SK-MEL-5 (cell line): ENCODE results near the gene ARID5B. TPM values are rescaled to one million over a fixed set of nuclear protein-coding genes. Genes with fewer than 3 reads are reported as not detected.

Experiments
- DNase-seq: peaks from one replicate; pipeline ENCODE4 v3.0.0-alpha.2; 2016; ENCODE audit warnings: low read depth, low spot score
- in situ Hi-C: cut with HindIII; loops from 2 replicates; pipeline ENCODE4 v1.10.0; 2016; ENCODE audit warnings: low sequenced_read_pairs, high pct_unique_total_duplicates, low pct_unique_long_range_greater_than_20kb
- total RNA-seq: library from RNA; depleted of rRNA; stranded (reverse); fragments of >200 nt; shearing (Covaris generic); gene quantifications from 2 replicates; pipeline ENCODE4 v1.2.3, GENCODE V29; 2014

ARID5B gene
- total RNA-seq, 1 experiment from 2014 or later, result 17.5 TPM

DNA sequence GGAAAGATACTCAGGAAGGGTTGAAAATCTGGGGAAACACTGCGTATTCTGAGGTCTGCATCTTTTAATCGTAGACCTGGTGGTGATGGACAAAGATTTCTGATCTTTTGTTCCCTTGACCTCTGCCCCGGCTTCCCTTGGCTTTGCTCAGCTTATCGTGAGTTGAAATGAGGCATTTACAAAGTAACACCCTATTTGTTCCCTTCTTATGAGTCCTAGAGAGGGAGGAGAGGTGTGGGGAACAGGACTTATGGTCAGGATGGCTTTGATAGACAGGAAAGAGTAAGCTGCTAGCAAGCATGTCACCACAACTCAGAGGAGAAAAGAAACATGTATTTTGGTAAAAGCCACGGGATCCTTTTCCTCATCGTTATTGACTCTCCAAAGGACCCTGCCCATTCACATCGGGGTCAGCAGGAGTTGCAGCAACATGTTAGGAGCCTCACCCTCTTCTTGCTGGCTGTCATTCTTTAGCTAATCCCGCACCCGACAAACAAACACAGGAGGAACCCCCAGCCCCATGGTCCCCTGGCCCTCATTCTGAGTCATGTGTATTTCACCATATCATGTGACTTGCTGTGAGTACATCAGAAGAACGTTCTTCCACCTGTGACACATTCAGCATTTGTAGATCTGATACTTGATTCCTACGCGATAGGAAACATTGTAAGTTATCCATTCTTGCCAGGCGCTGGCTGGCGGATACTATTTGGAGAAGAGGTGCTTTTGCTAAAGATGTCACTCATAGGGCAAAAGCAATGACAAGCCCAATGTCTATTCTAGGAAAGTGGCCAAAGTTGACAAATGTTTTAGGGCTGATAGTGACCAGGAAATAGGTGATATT lies 197.0 kb downstream of the ARID5B start:
- DNase-seq, result no peak
- in situ Hi-C loops, result no loop called here

DNA sequence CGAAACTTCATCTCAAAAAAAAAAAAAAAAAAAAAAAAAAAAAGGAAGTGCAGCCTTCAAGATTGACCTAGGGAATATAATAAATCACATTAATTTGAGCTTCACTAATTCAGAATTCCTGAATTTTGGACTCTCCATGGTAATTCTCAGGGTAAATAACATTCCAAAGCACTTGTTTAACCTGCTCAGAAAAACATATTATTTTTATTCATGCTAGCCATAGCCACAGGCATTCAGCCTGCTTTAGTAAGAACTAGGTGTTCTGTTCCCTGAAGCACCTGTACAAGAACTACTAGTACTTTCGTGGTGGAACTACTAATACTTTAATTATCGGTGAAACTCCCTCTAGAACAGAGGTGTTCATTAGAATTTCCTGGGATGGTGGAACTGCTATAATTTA lies 197.8 kb downstream of the ARID5B start:
- in situ Hi-C loops, result no loop called here
- no peak for DNase-seq

- in situ Hi-C loops, result no loop called here
- DNase-seq, result no peak
Observed at GRCh38 chr10:62103857-62104256, 202.4 kb downstream of the ARID5B start.

GRCh38 chr10:62106929-62107519 lies 205.5 kb downstream of the ARID5B start:
- no peak for DNase-seq
- in situ Hi-C loops, result no loop called here

DNA sequence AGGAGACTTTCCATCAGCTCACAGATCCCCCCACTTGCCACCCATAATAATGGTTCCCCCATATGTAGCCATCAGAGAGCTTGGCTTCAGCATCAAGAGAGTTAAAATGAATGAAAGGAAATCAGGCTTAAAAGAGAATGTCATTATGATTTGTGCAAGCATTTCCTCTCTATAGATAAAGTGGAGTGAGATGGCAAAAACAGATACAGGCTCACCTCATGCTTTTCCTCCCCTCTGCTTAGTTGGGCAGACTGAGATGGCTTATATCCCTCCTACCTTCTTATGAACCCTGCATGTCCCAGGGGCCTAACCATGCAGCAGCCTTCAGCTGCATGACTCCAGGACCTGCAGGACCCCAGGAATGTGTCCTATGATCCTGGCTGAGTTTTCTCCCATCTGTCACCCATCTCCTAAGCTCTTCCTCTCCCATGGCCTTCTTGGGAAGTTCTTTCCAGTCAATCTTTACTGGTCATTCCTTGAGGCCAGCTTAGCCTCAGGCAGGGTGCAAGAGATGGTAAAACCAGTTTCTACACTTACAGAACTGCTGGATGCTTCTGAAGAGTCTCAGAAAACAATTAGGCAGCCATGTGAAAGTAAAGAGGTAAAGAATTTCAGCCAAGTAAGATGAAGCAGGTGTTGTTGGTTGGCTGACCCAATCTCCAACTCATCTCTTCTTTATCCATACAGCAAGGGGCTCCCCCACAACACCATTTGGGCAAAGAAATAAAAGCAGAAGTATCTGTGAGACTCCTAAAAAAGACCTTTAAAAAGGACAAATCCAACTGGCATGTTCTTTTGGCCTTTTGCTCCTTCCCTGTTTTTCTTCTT lies 207.5 kb downstream of the ARID5B start:
- DNase-seq, result no peak
- in situ Hi-C loops, result no loop called here

GRCh38 chr10:62109587-62110293 lies 208.2 kb downstream of the ARID5B start:
- in situ Hi-C loops, result no loop called here
- DNase-seq, result no peak

- in situ Hi-C loops, result no loop called here
- no peak for DNase-seq
Observed at GRCh38 chr10:62112300-62112699, 210.8 kb downstream of the ARID5B start.

GRCh38 chr10:62112963-62113362 lies 211.5 kb downstream of the ARID5B start:
- no peak for DNase-seq
- in situ Hi-C loops, result no loop called here

DNA sequence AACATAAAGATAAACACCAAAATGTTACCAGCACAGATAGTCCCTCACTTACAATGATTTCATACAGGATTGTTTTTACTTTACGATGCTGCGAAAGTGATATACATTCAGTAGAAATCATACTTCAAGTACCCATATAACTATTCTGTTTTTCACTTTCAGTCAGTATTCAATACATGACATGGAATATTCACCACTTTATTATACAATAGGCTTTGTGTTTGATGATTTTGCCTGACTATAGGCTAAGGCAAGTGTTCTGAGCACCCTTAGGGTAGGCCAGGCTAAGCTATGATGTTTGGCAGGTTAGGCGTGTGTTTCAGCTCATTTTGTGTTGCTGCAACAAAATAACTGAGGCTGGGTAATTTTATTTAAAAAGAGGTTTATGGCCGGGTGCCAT lies 212.2 kb downstream of the ARID5B start:
- no peak for DNase-seq
- in situ Hi-C loops, result no loop called here

- in situ Hi-C loops, result no loop called here
- no peak for DNase-seq
Observed at GRCh38 chr10:62115321-62115720, 213.8 kb downstream of the ARID5B start.

DNA sequence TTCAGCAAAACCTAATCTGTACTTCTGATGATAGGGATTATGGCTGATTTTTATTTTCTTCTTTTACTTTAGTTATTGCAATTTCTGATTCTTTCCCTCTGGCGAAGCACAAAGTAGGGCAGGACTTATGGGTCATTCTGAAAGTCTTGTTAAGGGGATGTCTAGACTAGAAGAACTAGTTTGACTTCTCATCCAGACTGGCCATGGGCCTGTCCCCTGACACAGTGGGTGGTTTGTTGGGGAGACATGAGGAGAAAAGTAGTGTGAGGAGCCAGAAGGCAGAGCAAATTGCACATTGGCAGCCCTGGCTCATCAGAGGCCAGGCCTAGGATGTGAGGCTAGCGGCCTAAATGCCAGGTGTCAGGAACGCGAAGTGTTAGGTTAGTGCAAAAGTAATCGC lies 214.3 kb downstream of the ARID5B start:
- DNase-seq, result no peak

GRCh38 chr10:62116896-62117295 lies 215.4 kb downstream of the ARID5B start:
- DNase-seq, result no peak
- in situ Hi-C loops, result no loop called here

More for the DNA sequence above, 214.3 kb downstream of the ARID5B start:
- in situ Hi-C loops, result no loop called here

DNA sequence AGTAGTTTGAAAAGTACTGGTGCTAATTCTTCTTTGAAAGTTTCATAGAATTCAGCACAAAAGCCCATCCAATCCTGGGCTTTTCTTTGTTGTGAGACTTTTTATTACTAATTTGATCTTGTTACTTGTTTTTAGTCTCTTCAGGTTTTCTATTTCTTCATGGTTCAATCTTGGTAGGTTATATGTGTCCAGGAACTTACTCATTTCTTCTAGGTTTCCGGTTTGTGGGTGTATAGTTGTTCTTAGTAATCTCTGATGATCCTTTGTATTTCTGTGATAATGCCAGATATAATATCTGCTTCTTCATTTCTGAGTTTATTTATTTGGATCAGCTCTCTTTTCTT lies 219.7 kb downstream of the ARID5B start:
- no peak for DNase-seq
- in situ Hi-C loops, result no loop called here

DNA sequence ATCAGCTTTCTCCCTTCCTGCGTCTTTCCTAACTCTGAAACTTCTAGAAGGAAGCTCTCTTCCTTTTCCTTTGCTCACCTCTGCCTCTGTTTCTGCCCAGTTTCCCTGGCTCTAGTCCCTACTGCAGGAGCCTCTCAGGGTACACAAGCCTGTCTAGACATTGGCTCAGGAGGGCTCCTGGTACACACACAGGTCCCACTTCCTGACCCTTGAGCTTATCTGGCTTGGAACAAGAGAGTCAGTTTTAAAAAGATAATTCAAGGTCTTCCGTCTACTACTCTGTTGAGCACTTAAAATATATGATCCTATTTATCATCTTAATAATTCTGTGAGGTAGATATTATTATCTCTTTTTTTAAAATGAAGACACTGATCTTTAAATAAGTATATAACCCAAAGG lies 226.5 kb downstream of the ARID5B start:
- no peak for DNase-seq
- in situ Hi-C loops, result no loop called here

DNA sequence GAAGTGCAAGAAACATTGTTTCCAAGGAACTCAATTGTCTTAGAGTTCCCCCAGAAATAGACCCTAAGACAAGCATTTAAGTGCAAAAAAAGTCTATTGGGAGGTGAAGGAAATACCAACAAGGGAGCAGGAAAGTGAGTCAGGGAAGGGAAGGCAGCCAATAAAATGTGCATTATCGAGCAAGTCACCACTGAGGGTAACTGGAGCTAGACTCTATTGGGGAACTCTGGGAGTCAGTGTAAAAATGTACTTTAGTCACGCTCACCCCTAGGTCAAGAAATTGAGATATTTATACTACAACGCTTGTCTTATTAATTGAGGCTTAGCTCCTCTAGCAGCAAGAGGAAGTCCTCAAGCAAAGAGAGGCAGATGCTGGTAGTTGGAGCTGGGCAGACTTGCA lies 229.4 kb downstream of the ARID5B start:
- in situ Hi-C loops, result no loop called here
- no peak for DNase-seq

DNA sequence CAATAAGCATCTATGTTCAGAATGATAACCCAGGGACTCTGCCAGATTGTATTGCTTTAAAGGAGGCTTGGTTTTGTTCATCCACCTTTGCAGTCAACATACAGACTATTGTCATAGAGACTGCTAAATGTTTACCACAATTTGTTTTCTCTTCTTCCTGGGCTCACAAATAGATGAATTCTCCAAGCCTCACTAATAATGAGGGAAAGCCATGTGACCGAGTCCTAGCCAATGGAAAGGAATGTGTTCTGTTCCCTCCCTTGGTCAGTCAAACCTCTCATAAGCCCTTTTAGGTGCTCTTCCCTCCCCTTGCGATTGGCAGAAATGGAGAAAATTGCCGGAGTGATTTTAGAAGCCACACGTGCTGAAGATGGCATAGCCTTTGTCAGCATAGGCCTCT lies 230.2 kb downstream of the ARID5B start:
- in situ Hi-C loops, result no loop called here
- no peak for DNase-seq

DNA sequence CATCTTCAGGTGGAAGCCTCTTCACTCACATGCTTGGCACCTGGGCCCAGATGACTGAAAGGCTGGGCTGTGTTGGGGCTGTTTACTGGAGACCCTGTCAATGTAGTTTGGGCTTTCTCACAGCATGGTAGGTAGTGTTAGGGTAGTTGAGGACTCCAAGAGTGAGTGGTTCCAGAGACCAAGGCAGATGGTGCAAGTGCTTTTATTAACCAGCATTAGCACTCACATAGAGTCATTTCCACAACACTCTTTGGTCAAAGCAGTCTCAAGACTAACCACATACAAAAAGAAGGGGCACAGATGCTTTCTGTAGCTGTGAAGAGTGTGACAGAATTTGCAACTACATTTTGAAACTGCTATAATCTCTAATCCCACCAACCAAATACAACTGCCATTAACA lies 232.1 kb downstream of the ARID5B start:
- DNase-seq, result no peak
- in situ Hi-C loops, result no loop called here

GRCh38 chr10:62136931-62137330 lies 235.4 kb downstream of the ARID5B start:
- no peak for DNase-seq
- in situ Hi-C loops, result no loop called here
